GM18502 (cell line): ENCODE results near the gene FUT7.

Experiments used
- ATAC-seq: cut with Tn5 transposase; IDR thresholded peaks from one replicate; pipeline ENCODE4 v1.9.1; 2021; ENCODE audit warnings: mild to moderate bottlenecking; ENCODE audit not compliant: unreplicated experiment, poor library complexity

The FUT7 gene

GRCh38 chr9:137020771-137021567 is 10.9 kb downstream of the FUT7 start:
- no peak for ATAC-seq

- ATAC-seq: no peak
Measured at GRCh38 chr9:137019891-137020683, 11.8 kb downstream of the FUT7 start.

GRCh38 chr9:137018761-137019559 is 12.9 kb downstream of the FUT7 start:
- no peak for ATAC-seq

- ATAC-seq: no peak
Measured at GRCh38 chr9:137017791-137018497, 13.9 kb downstream of the FUT7 start.

- no peak for ATAC-seq
Measured at GRCh38 chr9:137017071-137017470, 14.8 kb downstream of the FUT7 start.

GRCh38 chr9:137016436-137016835 is 15.5 kb downstream of the FUT7 start:
- ATAC-seq: no peak

GRCh38 chr9:137015976-137016375 is 15.9 kb downstream of the FUT7 start:
- ATAC-seq: no peak

GRCh38 chr9:137015540-137015930 is 16.4 kb downstream of the FUT7 start:
- no peak for ATAC-seq

- ATAC-seq: no peak
Measured at GRCh38 chr9:137014776-137015539, 16.9 kb downstream of the FUT7 start.

- no peak for ATAC-seq
Measured at GRCh38 chr9:137014166-137014565, 17.7 kb downstream of the FUT7 start.

GRCh38 chr9:137013571-137013940 is 18.3 kb downstream of the FUT7 start:
- ATAC-seq: no peak

- no peak for ATAC-seq
Measured at GRCh38 chr9:137012694-137013570, 19.0 kb downstream of the FUT7 start.

GRCh38 chr9:137011907-137012675 is 19.8 kb downstream of the FUT7 start:
- ATAC-seq: no peak

- no peak for ATAC-seq
Measured at GRCh38 chr9:137011156-137011555, 20.7 kb downstream of the FUT7 start.

- no peak for ATAC-seq
Measured at GRCh38 chr9:137009938-137010732, 21.8 kb downstream of the FUT7 start.

GRCh38 chr9:137009217-137009616 is 22.7 kb downstream of the FUT7 start:
- ATAC-seq: no peak

- no peak for ATAC-seq
Measured at GRCh38 chr9:137008312-137008711, 23.6 kb downstream of the FUT7 start.
